ENCODE results near the gene ACIN1. TPM values are rescaled to one million over a fixed set of nuclear protein-coding genes. Genes with fewer than 3 reads are reported as not detected.

ACIN1 gene
- total and polyA plus RNA-seq, 2 of the 8 experiments (the other 6 are each of a cell fraction or from before 2014, with no cell fraction given): 132 to 233 TPM

DNA sequence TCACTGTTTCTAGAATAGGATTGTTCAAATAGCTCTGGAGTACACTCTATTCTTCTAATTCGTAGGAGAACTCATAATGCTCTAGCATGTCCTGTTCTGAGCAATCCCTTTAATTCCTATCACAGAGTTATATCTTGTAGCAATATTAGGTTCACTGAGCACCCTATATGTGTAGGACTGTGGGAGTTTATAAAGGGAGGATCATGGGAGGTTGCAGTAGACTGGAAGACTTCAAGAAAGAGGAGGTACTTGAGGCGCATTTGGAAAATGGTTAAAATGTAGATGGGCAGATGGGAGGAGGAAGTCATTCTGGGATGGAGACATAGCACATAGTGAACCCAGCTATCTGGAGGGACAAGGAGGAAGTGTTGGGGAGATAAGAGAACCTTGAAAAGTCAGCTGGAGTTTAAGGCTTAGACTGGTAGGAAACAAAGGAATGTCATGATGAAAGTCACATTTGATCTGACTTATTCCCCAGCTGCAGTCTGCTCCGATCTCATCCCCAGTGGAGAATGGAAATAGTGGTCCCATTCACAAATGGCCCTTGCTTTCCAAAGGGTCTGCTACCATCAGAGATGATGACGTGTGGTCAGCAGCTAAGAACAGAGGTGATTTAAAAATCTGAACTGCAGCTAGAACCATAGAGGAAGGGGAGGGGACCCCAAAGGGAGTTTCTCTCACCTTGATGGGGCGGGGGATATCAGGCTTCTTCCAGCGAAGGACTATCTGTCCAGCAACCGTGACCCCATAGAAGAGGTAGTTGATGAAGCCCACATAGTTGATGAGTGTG, 34.2 kb upstream of the ACIN1 start:
- POLR2A ChIA-PET (ENCODE audit: partially characterized antibody): interaction anchor here (1.0 to 2.1 kb wide), 5 partner anchors 10 to 66 kb away, joined by 3 to 6 read pairs (median 3); partner anchors contain the start of genes ACIN1 and C14orf119
- no peak overlapping the region for H2AK5ac ChIP-seq (ENCODE audit: low read depth, low read length)
- H2BK20ac ChIP-seq (ENCODE audit: low read length): no peak overlapping the region
- H3K9ac ChIP-seq (replicated peaks in 1 of 4; ENCODE audit: extremely low read depth in 1 of 4, low read depth in 3 of 4, low read length in 3 of 4): no peak overlapping the region
- peaks cover 15 to 52% (median 23%) of the 10 kb centered on the region in 4 experiments for H3K36me3 ChIP-seq (ENCODE audit: control insufficient read depth in 2 of 4, insufficient read depth in 4 of 4, low read length in 3 of 4)
- no peaks in the 10 kb centered on the region for H3K23me2 ChIP-seq (ENCODE audit: low read depth, low read length)
- peaks cover 0 to 2% of the 10 kb centered on the region in 2 experiments for H4K20me1 ChIP-seq (replicated peaks in 1 of 2; ENCODE audit: control insufficient read depth in 1 of 2, insufficient read depth in 2 of 2, low read length in 2 of 2)
- H3K9me3 ChIP-seq (ENCODE audit: insufficient read depth in 2 of 2, low read depth in 1 of 2, low read length in 1 of 2): no peaks in the 10 kb centered on the region
- H2BK15ac ChIP-seq (ENCODE audit: low read length): no peak overlapping the region
- no peak overlapping the region for H3K14ac ChIP-seq (ENCODE audit: insufficient read length)
- no peak for FAIRE-seq
- no peak overlapping the region for H2BK12ac ChIP-seq (ENCODE audit: low read depth, low read length)
- no peak overlapping the region for H3K4ac ChIP-seq (replicated peaks; ENCODE audit: insufficient read length, low read depth, low read length)
- no peak overlapping the region for H4K8ac ChIP-seq (ENCODE audit: extremely low read depth, insufficient read depth, low read length)
- H3K27me3 ChIP-seq (replicated peaks in 1 of 4; ENCODE audit: control insufficient read depth in 3 of 4, extremely low read depth in 1 of 4, insufficient read depth in 3 of 4, low read length in 3 of 4): no peaks in the 10 kb centered on the region
- no peaks in the 10 kb centered on the region for H3K79me1 ChIP-seq (ENCODE audit: low read depth, low read length)
- no peak for DNase-seq (ENCODE audit: low read depth in 1 of 2, low spot score in 2 of 2)
- CTCF ChIA-PET (ENCODE audit: partially characterized antibody): interaction anchor here (1.1 to 3.4 kb wide), 4 partner anchors 8 to 165 kb away, joined by 3 to 27 read pairs (median 5); no protein-coding TSS in a partner anchor
- H3K4me3 ChIP-seq (ENCODE audit: extremely low read depth in 1 of 4, insufficient read depth in 2 of 4, low read depth in 3 of 4, low read length in 4 of 4): no peak overlapping the region
- H3K4me2 ChIP-seq (ENCODE audit: insufficient read depth in 1 of 2, low read depth in 2 of 2, low read length in 2 of 2): no peak overlapping the region
- no peak overlapping the region for H3K56ac ChIP-seq (replicated peaks; ENCODE audit: insufficient read length, low read depth, low read length)
- no peak overlapping the region for H4K5ac ChIP-seq (ENCODE audit: insufficient read length, low read depth, low read length)
- no peak overlapping the region for H3K27ac ChIP-seq (ENCODE audit: low read depth, low read length)
- H3K4me1 ChIP-seq (replicated peaks in 1 of 4; ENCODE audit: control insufficient read depth in 3 of 4, insufficient read depth in 4 of 4, low read length in 3 of 4): 0 out of 7 replicates have a peak, but pooled peaks cover 0 to 2% (median 0%) of the 10 kb centered on the region in 4 experiments
- no peak overlapping the region for H2AFZ ChIP-seq (ENCODE audit: low read length)
- no peak overlapping the region for H2BK5ac ChIP-seq (ENCODE audit: low read depth, low read length)
- no peak overlapping the region for H4K91ac ChIP-seq (replicated peaks; ENCODE audit: insufficient read length, low read length)
- H2BK120ac ChIP-seq (replicated peaks; ENCODE audit: low read depth, low read length): no peak overlapping the region
- H3K18ac ChIP-seq (ENCODE audit: extremely low read depth, low read length): no peak overlapping the region
- 85% methylated on average over 7 of the region's 7 CpGs; no CpG with 5 or more reads in 1 of the 2 experiments for WGBS, 2 experiments (ENCODE audit: extremely low coverage in 1 of 2, insufficient coverage in 1 of 2, insufficient read length in 1 of 2, insufficient replicate concordance in 2 of 2, low coverage in 1 of 2, low lambda C conversion rate in 2 of 2, missing lambda C conversion rate in 1 of 2)
- no peak overlapping the region for H3K23ac ChIP-seq (ENCODE audit: insufficient read length)
- H3K79me2 ChIP-seq (ENCODE audit: control insufficient read depth in 1 of 2, insufficient read depth in 2 of 2, low read length in 2 of 2): no peaks in the 10 kb centered on the region
- no peak for TF ChIP-seq SP2 (IDR thresholded peaks at IDR 0.05; ENCODE audit: low read length)
- TF ChIP-seq, protein P1, sequence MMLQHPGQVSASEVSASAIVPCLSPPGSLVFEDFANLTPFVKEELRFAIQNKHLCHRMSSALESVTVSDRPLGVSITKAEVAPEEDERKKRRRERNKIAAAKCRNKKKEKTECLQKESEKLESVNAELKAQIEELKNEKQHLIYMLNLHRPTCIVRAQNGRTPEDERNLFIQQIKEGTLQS (IDR thresholded peaks at IDR 0.05; ENCODE audit: insufficient read depth, low read depth, low read length): no peak
- TF ChIP-seq POLR2A (IDR thresholded peaks at IDR 0.05; ENCODE audit: control extremely low read depth in 1 of 2, low read depth in 2 of 2, low read length in 2 of 2): no peak
- no peak for TF ChIP-seq JUN (IDR thresholded peaks at IDR 0.05; ENCODE audit: low read depth, low read length)
- no peak for TF ChIP-seq CTBP2 (IDR thresholded peaks at IDR 0.05; ENCODE audit: borderline replicate concordance, insufficient read depth, insufficient read length, low read length)
- no peak for TF ChIP-seq SIRT6 (IDR thresholded peaks at IDR 0.05; ENCODE audit: low read length)
- TF ChIP-seq SP1 (IDR thresholded peaks at IDR 0.05; ENCODE audit: low read depth, low read length): no peak
- no peak for TF ChIP-seq FOSL1 (IDR thresholded peaks at IDR 0.05; ENCODE audit: insufficient read depth, low read depth, low read length)
- no peak for TF ChIP-seq TCF12 (IDR thresholded peaks at IDR 0.05; ENCODE audit: low read depth, low read length)
- no peak for TF ChIP-seq CBX5 (IDR thresholded peaks at IDR 0.05; ENCODE audit: low read depth, low read length)
- TF ChIP-seq HDAC6 (IDR thresholded peaks at IDR 0.05; ENCODE audit: low read depth, low read length): no peak
- no peak for TF ChIP-seq KDM5A (IDR thresholded peaks at IDR 0.05; ENCODE audit: low read length)
- TF ChIP-seq SP4 (IDR thresholded peaks at IDR 0.05; ENCODE audit: low read length): no peak
